ENCODE measurements around the gene FAM187B. TPM values are rescaled to one million over a fixed set of nuclear protein-coding genes. Genes with fewer than 3 reads are reported as not detected.
A peak's percentile ranks its signal among the peaks of the same experiment; 100 is the strongest.

The FAM187B gene
- total RNA-seq, 1 donor from 2014 or later = not detected

GRCh38 chr19:35272954-35273649, 44.6 kb upstream of the FAM187B start:
- no peak for DNase-seq (ENCODE audit: extremely low spot score in 2 of 2)
- H3K4me3 ChIP-seq = no peak overlapping the region
- intact Hi-C loops (cut with DNase I) = loop anchor here (10.0 kb wide), 1 partner anchor 208 kb away; no protein-coding TSS in a partner anchor
- H3K36me3 ChIP-seq = peaks cover 8 to 75% of the 10 kb centered on the region in 2 donors
- H3K27me3 ChIP-seq = no peaks in the 10 kb centered on the region
- H3K27ac ChIP-seq = no peak overlapping the region
- no peaks in the 10 kb centered on the region for H3K9me3 ChIP-seq
- peaks cover 27% of the 10 kb centered on the region for H3K4me1 ChIP-seq
- TF ChIP-seq, protein P1, sequence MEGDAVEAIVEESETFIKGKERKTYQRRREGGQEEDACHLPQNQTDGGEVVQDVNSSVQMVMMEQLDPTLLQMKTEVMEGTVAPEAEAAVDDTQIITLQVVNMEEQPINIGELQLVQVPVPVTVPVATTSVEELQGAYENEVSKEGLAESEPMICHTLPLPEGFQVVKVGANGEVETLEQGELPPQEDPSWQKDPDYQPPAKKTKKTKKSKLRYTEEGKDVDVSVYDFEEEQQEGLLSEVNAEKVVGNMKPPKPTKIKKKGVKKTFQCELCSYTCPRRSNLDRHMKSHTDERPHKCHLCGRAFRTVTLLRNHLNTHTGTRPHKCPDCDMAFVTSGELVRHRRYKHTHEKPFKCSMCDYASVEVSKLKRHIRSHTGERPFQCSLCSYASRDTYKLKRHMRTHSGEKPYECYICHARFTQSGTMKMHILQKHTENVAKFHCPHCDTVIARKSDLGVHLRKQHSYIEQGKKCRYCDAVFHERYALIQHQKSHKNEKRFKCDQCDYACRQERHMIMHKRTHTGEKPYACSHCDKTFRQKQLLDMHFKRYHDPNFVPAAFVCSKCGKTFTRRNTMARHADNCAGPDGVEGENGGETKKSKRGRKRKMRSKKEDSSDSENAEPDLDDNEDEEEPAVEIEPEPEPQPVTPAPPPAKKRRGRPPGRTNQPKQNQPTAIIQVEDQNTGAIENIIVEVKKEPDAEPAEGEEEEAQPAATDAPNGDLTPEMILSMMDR (IDR thresholded peaks at IDR 0.05) = no peak
- TF ChIP-seq POLR2AphosphoS5 (IDR thresholded peaks at IDR 0.05; ENCODE audit: insufficient read depth in 1 of 2, low read depth in 1 of 2) (no peak), POLR2A (IDR thresholded peaks at IDR 0.05) (no peak)

DNA sequence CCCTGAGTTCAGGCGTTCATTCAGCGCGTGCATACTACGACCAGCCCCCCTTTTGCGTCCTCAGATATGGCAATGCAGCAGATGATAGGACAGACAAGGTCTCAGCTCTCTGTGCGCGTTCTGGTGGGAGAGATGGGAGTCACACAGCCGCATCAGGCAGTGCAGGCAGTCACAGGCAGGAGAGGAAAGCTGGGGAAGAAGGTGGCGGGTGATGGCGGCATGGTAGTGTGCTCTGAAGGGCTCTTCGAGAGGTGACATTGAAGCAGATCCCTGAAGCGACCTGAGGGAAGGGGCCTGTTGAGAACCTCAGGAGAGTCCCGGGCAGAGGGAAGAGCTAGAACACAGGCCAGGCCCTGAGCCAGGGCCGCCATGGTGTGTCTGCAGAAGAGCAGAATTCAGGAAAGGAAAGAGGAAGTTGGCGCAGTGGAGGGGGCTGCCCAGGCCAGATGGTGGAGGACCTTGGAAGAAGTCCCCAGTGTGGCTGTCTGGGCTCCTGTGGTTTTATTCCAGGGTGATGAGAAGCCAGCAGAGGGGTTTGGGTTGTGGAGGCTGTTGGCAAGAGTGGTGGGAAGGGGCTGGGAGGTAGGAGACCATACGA, 43.7 kb upstream of the FAM187B start:
- Histone ChIP-seq H3K27ac (no peak overlapping the region), H3K4me3 (no peak overlapping the region), H3K4me1 (peaks cover 28% of the 10 kb centered on the region), H3K36me3 (peaks cover 8 to 66% of the 10 kb centered on the region in 2 donors), H3K27me3 (no peaks in the 10 kb centered on the region), H3K9me3 (no peaks in the 10 kb centered on the region)
- TF ChIP-seq, protein P1 (IDR thresholded peaks at IDR 0.05) = no peak
- TF ChIP-seq POLR2A (IDR thresholded peaks at IDR 0.05) = no peak
- TF ChIP-seq POLR2AphosphoS5 (IDR thresholded peaks at IDR 0.05; ENCODE audit: insufficient read depth in 1 of 2, low read depth in 1 of 2) = no peak
- intact Hi-C loops (cut with DNase I) = loop anchor here (10.0 kb wide), 1 partner anchor 207 kb away; no protein-coding TSS in a partner anchor
- DNase-seq (ENCODE audit: extremely low spot score in 2 of 2) = no peak

GRCh38 chr19:35271546-35271945, 43.0 kb upstream of the FAM187B start:
- H3K36me3 ChIP-seq = peaks cover 8 to 59% of the 10 kb centered on the region in 2 donors
- peaks cover 35% of the 10 kb centered on the region for H3K4me1 ChIP-seq
- intact Hi-C loops (cut with DNase I) = loop anchor here (10.0 kb wide), 1 partner anchor 207 kb away; no protein-coding TSS in a partner anchor
- TF ChIP-seq POLR2AphosphoS5 (IDR thresholded peaks at IDR 0.05; ENCODE audit: insufficient read depth in 1 of 2, low read depth in 1 of 2) (no peak), POLR2A (IDR thresholded peaks at IDR 0.05) (no peak)
- TF ChIP-seq, protein P1 (IDR thresholded peaks at IDR 0.05) = no peak
- no peak for DNase-seq (ENCODE audit: extremely low spot score in 2 of 2)
- H3K9me3 ChIP-seq = no peaks in the 10 kb centered on the region
- H3K27me3 ChIP-seq = no peaks in the 10 kb centered on the region
- no peak overlapping the region for H3K27ac ChIP-seq
- H3K4me3 ChIP-seq = no peak overlapping the region

DNA sequence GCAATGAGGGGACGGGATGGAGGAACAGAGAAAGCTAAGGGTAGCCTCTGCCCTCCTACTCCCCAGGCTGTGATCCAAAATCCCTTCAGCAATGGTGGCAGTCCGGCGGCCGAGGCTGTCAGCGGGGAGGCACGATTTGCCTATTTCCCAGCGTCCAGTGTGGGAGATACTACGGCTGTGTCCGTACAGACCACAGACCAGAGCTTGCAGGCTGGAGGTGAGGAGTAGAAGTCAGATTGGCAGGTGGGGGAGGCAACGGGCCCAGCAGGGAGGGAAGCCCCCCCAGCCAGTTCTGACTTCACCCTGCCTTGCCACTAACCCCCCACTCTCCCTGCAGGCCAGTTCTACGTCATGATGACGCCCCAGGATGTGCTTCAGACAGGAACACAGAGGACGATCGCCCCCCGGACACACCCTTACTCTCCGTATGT, 41.9 kb upstream of the FAM187B start:
- H3K4me1 ChIP-seq = peaks cover 47% of the 10 kb centered on the region
- no peaks in the 10 kb centered on the region for H3K9me3 ChIP-seq
- no peaks in the 10 kb centered on the region for H3K27me3 ChIP-seq
- intact Hi-C loops (cut with DNase I) = loop anchor here (10.0 kb wide), 1 partner anchor 206 kb away; no protein-coding TSS in a partner anchor
- peak overlapping the region in 1 of 2 donors; percentile 76 for H3K4me3 ChIP-seq
- no peak for TF ChIP-seq POLR2AphosphoS5 (IDR thresholded peaks at IDR 0.05; ENCODE audit: insufficient read depth in 1 of 2, low read depth in 1 of 2)
- TF ChIP-seq, protein P1 (IDR thresholded peaks at IDR 0.05) = no peak
- no peak for TF ChIP-seq POLR2A (IDR thresholded peaks at IDR 0.05)
- H3K27ac ChIP-seq = no peak overlapping the region
- no peak for DNase-seq (ENCODE audit: extremely low spot score in 2 of 2)
- peaks cover 8 to 51% of the 10 kb centered on the region in 2 donors for H3K36me3 ChIP-seq
